K562 (cell line): ENCODE measurements around the gene ZFP62. TPM values are rescaled to one million over a fixed set of nuclear protein-coding genes. Genes with fewer than 3 reads are reported as not detected.

Experiments used
- DIDO1 ChIP-seq: fragments of 450-650 bp; IDR thresholded peaks from 2 replicates; pipeline ENCODE4 v1.6.1; 2016; ENCODE audit warnings: low read depth, missing biosample characterization, missing genetic modification characterization
- ETS2 ChIP-seq: IDR thresholded peaks from 2 replicates; pipeline ENCODE4 v1.6.1; 2016; ENCODE audit warnings: borderline replicate concordance, missing genetic modification characterization, mild to moderate bottlenecking, moderate library complexity, missing compliant biosample characterization; ENCODE audit not compliant: poor library complexity, severe bottlenecking
- FIP1L1 ChIP-seq: fragments of 200-400 bp; formaldehyde crosslinking; IDR thresholded peaks from 2 replicates; pipeline ENCODE4 v1.6.1; 2018; ENCODE audit warnings: mild to moderate bottlenecking, low read depth, low read length; ENCODE audit not compliant: poor library complexity, severe bottlenecking
- FOXK2 ChIP-seq, 2 experiments: fragments of 450-650 bp; IDR thresholded peaks in 1 of 2; conservative IDR thresholded peaks in 1 of 2; 2 replicates each; pipeline ENCODE4 v1.6.1; 2016; ENCODE audit warnings: low read depth in 2 of 2, mild to moderate bottlenecking in 1 of 2
- HEY1 ChIP-seq: fragments of 250-450 bp; sonication (Bioruptor Pico); IDR thresholded peaks from 2 replicates; pipeline ENCODE4 v1.5.0; 2020; ENCODE audit warnings: mild to moderate bottlenecking, moderate library complexity, borderline replicate concordance
- MTA3 ChIP-seq: fragments of 450-650 bp; formaldehyde crosslinking; IDR thresholded peaks from 2 replicates; pipeline ENCODE4 v1.6.1; 2017; ENCODE audit warnings: mild to moderate bottlenecking, borderline replicate concordance
- NFE2 ChIP-seq: IDR thresholded peaks from 2 replicates; pipeline ENCODE4 v1.6.1; 2014; ENCODE audit warnings: antibody characterized with exemption, low read depth
- NFRKB ChIP-seq: fragments of 450-650 bp; IDR thresholded peaks from 2 replicates; pipeline ENCODE4 v1.6.1; 2016; ENCODE audit warnings: low read depth
- RB1 ChIP-seq: fragments of 450-650 bp; IDR thresholded peaks from 2 replicates; pipeline ENCODE4 v1.6.1; 2017; ENCODE audit warnings: low read depth, mild to moderate bottlenecking
- RBFOX2 ChIP-seq: fragments of 200-400 bp; formaldehyde crosslinking; IDR thresholded peaks from 2 replicates; pipeline ENCODE4 v1.6.1; 2017; ENCODE audit warnings: low read depth, mild to moderate bottlenecking, low read length, moderate library complexity
- RFX1 ChIP-seq: fragments of 450-650 bp; IDR thresholded peaks from 2 replicates; pipeline ENCODE4 v1.6.1; 2016; ENCODE audit warnings: mild to moderate bottlenecking, moderate library complexity
- ZFX ChIP-seq: sonication (generic); formaldehyde crosslinking; IDR thresholded peaks from 2 replicates; pipeline ENCODE4 v1.8.0; 2022; ENCODE audit warnings: mild to moderate bottlenecking, missing genetic modification reagents, moderate library complexity
- ZNF174 ChIP-seq: fragments of 250-450 bp; sonication (Bioruptor Pico); IDR thresholded peaks from 2 replicates; pipeline ENCODE4 v1.4.0; 2020; ENCODE audit warnings: mild to moderate bottlenecking
- ZNF175 ChIP-seq: fragments of 200-800 bp; sonication (Bioruptor generic); IDR thresholded peaks from 2 replicates; pipeline ENCODE4 v1.6.1; 2016; ENCODE audit warnings: low read depth, mild to moderate bottlenecking, missing genetic modification characterization, missing compliant biosample characterization
- ZNF583 ChIP-seq: fragments of 250-450 bp; sonication (Bioruptor Pico); IDR thresholded peaks from 2 replicates; pipeline ENCODE4 v1.4.0; 2020
- polyA plus RNA-seq, 8 experiments: library from polyadenylated mRNA; depleted of rRNA in 4 of 8; stranded (reverse) in 5 of 8; unstranded in 3 of 8; fragments of >200 nt; fragmentation: Nextera tagmentation in 2 of 8; fragmentation: Illumina TruSeq in 1 of 8; extraction: Ambion mirVana in 2 of 8; extraction: Trizol in 1 of 8; gene quantifications; 2 replicates each; pipeline versions ENCODE4 v1.2.1 to v1.2.3, GENCODE V29; 2011 to 2014; ENCODE audit warnings: inconsistent platforms in 1 of 8, missing spikeins in 1 of 8
- total RNA-seq, 7 experiments: library from RNA; depleted of rRNA in 6 of 7; stranded (reverse); fragments of >200 nt in 6 of 7; fragmentation: Illumina TruSeq in 2 of 7; extraction: Trizol in 2 of 7; gene quantifications; 2 replicates each; pipeline versions ENCODE4 v1.2.1 to v1.2.3, GENCODE V29; 2011 to 2021; ENCODE audit warnings: low replicate concordance in 1 of 7
- TF ChIP-seq, protein P1 (sequence below): sonication (generic); formaldehyde crosslinking; IDR thresholded peaks from 2 replicates; pipeline ENCODE4 v1.8.1; 2023; ENCODE audit warnings: mild to moderate bottlenecking, missing genetic modification reagents
- TF ChIP-seq, protein P2 (sequence below): fragments of 250-450 bp; sonication (Bioruptor Pico); IDR thresholded peaks from 2 replicates; pipeline ENCODE4 v1.8.0; 2021; ENCODE audit warnings: moderate library complexity, mild to moderate bottlenecking, inconsistent platforms
- TF ChIP-seq, protein P3 (sequence below), 2 experiments: IDR thresholded peaks in 1 of 2; conservative IDR thresholded peaks in 1 of 2; 2 replicates each; pipeline ENCODE4 v1.6.1; 2016; ENCODE audit warnings: low read depth in 2 of 2, mild to moderate bottlenecking in 1 of 2, missing compliant biosample characterization in 1 of 2, missing genetic modification characterization in 1 of 2, moderate library complexity in 1 of 2
- TF ChIP-seq, protein P4 (sequence below), 2 experiments: fragments of 150-350 bp in 1 of 2; IDR thresholded peaks; 2 replicates each; pipeline ENCODE4 v1.6.1; 2012 to 2016; ENCODE audit warnings: low read depth in 2 of 2, low read length in 2 of 2, mild to moderate bottlenecking in 1 of 2, moderate library complexity in 1 of 2

The ZFP62 gene
- total and polyA plus RNA-seq, 9 of the 15 experiments (the other 6 are each of a cell fraction or from before 2014, with no cell fraction given), result 12.2 to 37.5 (median 25.0) TPM

DNA sequence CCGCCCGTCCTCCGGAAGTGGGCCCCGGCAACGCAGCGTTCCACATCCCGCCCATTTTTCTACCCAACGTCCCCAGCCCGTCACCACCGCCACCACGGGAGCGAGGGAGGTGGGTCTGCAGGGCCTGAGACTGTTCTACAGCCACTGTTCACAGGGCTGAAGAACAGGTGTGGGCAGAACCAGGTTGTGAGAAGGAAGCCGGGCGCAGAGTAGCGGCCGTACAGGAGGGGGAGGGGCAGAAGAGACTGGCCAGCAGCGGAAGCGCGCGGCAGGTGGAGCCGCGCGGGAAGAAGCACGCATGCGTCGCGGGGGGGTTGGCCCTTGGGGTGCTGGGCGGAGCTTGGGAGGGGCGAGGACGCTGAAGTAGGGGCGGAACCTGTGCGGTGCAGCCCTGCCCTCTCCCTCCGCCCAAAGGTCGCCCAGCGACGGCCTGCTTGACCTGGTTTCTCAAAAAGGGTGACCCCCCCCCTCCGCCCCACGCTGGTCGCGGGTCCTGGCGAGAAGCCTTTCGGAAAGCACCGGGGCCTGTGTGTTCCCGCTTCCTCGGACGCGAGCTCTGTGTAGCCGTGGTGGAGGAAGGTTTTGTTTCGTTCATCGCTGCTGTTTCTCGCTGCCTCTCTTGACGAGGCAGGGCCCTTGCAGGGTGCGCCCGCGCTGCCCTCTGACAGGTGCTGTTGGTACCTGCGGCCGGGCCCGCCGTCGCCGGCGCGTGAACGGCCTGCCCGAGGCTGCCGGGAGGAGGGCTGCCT lies 50.7 kb downstream of the ZFP62 start (continued):
- TF ChIP-seq, protein P1, sequence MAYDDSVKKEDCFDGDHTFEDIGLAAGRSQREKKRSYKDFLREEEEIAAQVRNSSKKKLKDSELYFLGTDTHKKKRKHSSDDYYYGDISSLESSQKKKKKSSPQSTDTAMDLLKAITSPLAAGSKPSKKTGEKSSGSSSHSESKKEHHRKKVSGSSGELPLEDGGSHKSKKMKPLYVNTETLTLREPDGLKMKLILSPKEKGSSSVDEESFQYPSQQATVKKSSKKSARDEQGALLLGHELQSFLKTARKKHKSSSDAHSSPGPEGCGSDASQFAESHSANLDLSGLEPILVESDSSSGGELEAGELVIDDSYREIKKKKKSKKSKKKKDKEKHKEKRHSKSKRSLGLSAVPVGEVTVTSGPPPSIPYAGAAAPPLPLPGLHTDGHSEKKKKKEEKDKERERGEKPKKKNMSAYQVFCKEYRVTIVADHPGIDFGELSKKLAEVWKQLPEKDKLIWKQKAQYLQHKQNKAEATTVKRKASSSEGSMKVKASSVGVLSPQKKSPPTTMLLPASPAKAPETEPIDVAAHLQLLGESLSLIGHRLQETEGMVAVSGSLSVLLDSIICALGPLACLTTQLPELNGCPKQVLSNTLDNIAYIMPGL (CRISPR knock-in tag), result peak; percentile 47; the same call in 1 of the 2 replicates
- TF ChIP-seq ZNF175 (CRISPR knock-in tag), result no peak
- peak; percentile 86 for TF ChIP-seq RFX1
- peak; percentile 59; the same call in 1 of the 2 replicates for TF ChIP-seq HEY1 (CRISPR knock-in tag)
- TF ChIP-seq, protein P2, sequence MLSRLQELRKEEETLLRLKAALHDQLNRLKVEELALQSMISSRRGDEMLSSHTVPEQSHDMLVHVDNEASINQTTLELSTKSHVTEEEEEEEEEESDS, result no peak
- peak; percentile 68; the same call in 1 of the 2 replicates for TF ChIP-seq DIDO1 (tag)
- TF ChIP-seq RB1, result peak; percentile 96
- peak; percentile 84; the same call in 1 of the 2 replicates for TF ChIP-seq NFRKB
- TF ChIP-seq, protein P3, sequence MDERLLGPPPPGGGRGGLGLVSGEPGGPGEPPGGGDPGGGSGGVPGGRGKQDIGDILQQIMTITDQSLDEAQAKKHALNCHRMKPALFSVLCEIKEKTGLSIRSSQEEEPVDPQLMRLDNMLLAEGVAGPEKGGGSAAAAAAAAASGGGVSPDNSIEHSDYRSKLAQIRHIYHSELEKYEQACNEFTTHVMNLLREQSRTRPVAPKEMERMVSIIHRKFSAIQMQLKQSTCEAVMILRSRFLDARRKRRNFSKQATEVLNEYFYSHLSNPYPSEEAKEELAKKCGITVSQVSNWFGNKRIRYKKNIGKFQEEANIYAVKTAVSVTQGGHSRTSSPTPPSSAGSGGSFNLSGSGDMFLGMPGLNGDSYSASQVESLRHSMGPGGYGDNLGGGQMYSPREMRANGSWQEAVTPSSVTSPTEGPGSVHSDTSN (CRISPR knock-in tag; IDR thresholded peaks at IDR 0.05; ENCODE audit: low read depth), result no peak
- TF ChIP-seq, protein P3 (tag; conservative IDR thresholded peaks at IDR 0.05; ENCODE audit: low read depth), result no peak
- 0 out of 4 replicates have a peak, but pooled peaks of 1 of the 2 experiments have one; percentile 15 for TF ChIP-seq FOXK2 (conservative IDR thresholded peaks at IDR 0.05 in 1 of 2, IDR thresholded peaks at IDR 0.05 in 1 of 2; ENCODE audit: low read depth in 2 of 2)
- TF ChIP-seq, protein P4, sequence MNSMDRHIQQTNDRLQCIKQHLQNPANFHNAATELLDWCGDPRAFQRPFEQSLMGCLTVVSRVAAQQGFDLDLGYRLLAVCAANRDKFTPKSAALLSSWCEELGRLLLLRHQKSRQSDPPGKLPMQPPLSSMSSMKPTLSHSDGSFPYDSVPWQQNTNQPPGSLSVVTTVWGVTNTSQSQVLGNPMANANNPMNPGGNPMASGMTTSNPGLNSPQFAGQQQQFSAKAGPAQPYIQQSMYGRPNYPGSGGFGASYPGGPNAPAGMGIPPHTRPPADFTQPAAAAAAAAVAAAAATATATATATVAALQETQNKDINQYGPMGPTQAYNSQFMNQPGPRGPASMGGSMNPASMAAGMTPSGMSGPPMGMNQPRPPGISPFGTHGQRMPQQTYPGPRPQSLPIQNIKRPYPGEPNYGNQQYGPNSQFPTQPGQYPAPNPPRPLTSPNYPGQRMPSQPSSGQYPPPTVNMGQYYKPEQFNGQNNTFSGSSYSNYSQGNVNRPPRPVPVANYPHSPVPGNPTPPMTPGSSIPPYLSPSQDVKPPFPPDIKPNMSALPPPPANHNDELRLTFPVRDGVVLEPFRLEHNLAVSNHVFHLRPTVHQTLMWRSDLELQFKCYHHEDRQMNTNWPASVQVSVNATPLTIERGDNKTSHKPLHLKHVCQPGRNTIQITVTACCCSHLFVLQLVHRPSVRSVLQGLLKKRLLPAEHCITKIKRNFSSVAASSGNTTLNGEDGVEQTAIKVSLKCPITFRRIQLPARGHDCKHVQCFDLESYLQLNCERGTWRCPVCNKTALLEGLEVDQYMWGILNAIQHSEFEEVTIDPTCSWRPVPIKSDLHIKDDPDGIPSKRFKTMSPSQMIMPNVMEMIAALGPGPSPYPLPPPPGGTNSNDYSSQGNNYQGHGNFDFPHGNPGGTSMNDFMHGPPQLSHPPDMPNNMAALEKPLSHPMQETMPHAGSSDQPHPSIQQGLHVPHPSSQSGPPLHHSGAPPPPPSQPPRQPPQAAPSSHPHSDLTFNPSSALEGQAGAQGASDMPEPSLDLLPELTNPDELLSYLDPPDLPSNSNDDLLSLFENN (IDR thresholded peaks at IDR 0.05; ENCODE audit: low read depth in 2 of 2, low read length in 2 of 2), result no peak
- peak; percentile 93 for TF ChIP-seq ZFX (CRISPR knock-in tag)
- TF ChIP-seq ZNF174, result no peak
- TF ChIP-seq FIP1L1, result peak; percentile 36
- TF ChIP-seq NFE2, result no peak
- peak; percentile 90 for TF ChIP-seq RBFOX2
- peak; percentile 84 for TF ChIP-seq ZNF583 (CRISPR knock-in tag)
- peak; percentile 63; the same call in 1 of the 2 replicates for TF ChIP-seq MTA3
- no peak for TF ChIP-seq ETS2 (tag)
